Measurements from ENCODE around the gene CHCHD2. TPM values are rescaled to one million over a fixed set of nuclear protein-coding genes. Genes with fewer than 3 reads are reported as not detected.
"Not testable (repeated sequence)": the region's sequence is repeated elsewhere in the genome, so short reads cannot be mapped to it uniquely, and the experiment has no call there.

CHCHD2 gene
- total and polyA plus RNA-seq, 11 donors = 245 to 1,085 (median 412) TPM

DNA sequence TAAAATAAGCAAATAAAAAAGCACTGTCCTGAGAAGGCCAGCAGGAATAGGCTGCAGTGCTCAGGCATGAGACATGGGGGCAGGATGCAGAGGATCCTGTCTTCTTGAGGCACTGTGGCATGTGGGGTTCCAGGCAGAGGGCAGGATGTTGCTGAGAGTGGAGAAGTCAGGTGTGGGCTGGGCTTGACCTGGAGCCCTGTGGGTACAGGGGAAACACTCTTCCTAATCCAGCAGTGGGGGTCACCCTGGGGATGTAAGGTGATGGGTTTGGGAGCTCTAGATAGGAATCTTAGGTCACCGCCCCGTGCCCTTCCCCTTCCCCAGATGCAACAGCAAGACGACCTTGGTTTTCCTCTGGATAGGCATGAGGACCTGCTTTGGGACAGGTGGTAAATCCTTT is 28.6 kb downstream of the CHCHD2 start:
- H3K4me1 ChIP-seq = peaks cover 8 to 38% (median 29%) of the 10 kb centered on the region in 12 donors
- H3K9me3 ChIP-seq = no peaks in the 10 kb centered on the region
- no peak overlapping the region for H3K4me3 ChIP-seq
- no peak for ATAC-seq
- no peaks in the 10 kb centered on the region for H3K27me3 ChIP-seq
- WGBS, 4 donors = 80 to 98% (median 92%) methylated on average over 1 to 3 of the region's 3 CpGs
- peaks cover 0 to 34% (median 27%) of the 10 kb centered on the region in 9 donors for H3K36me3 ChIP-seq
- peak overlapping the region in 3 of 12 donors; percentile 23 to 88 (median 83) for H3K27ac ChIP-seq
- DNase-seq = no peak
- TF ChIP-seq POLR2A (IDR thresholded peaks at IDR 0.05) = no peak
- TF ChIP-seq, protein P1, sequence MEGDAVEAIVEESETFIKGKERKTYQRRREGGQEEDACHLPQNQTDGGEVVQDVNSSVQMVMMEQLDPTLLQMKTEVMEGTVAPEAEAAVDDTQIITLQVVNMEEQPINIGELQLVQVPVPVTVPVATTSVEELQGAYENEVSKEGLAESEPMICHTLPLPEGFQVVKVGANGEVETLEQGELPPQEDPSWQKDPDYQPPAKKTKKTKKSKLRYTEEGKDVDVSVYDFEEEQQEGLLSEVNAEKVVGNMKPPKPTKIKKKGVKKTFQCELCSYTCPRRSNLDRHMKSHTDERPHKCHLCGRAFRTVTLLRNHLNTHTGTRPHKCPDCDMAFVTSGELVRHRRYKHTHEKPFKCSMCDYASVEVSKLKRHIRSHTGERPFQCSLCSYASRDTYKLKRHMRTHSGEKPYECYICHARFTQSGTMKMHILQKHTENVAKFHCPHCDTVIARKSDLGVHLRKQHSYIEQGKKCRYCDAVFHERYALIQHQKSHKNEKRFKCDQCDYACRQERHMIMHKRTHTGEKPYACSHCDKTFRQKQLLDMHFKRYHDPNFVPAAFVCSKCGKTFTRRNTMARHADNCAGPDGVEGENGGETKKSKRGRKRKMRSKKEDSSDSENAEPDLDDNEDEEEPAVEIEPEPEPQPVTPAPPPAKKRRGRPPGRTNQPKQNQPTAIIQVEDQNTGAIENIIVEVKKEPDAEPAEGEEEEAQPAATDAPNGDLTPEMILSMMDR (IDR thresholded peaks at IDR 0.05) = no peak
- intact Hi-C loops (cut with DNase I) = loop anchor here in 6 of 10 donors (2.0 to 10.0 kb wide), 5 partner anchors 15 to 435 kb away; partner anchors contain the start of genes NIPSNAP2 (in 2 of the 6) and PHKG1 (in 1 of the 6)

DNA sequence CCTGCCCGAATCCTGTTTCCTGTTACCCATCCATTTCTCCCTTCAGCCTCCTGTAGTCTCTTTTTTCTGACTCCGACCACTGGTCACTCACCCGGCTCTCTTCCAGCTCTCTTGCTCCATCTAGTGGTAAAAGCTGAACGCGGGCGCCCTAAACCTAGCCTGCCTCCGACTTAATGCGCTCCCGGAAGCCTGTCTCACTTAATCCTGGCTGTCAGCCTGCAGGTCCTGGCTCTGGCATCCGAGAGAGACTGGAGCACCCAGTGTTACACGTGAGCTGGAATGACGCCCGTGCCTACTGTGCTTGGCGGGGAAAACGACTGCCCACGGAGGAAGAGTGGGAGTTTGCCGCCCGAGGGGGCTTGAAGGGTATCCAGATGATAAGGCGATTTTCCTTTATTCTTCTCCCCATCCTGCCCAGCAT is 31.9 kb downstream of the CHCHD2 start:
- peaks cover 0 to 59% (median 45%) of the 10 kb centered on the region in 9 donors for H3K36me3 ChIP-seq
- peak overlapping the region in 4 of 12 donors; percentile 4 to 71 (median 51) for H3K27ac ChIP-seq
- 9 to 14% (median 12%) methylated on average over 19 of the region's 19 CpGs for WGBS, 4 donors
- H3K4me1 ChIP-seq = peaks cover 5 to 18% (median 14%) of the 10 kb centered on the region in 12 donors
- intact Hi-C loops (cut with DNase I) = loop anchor here (1.0 to 10.0 kb wide), 9 partner anchors 67 to 434 kb away; partner anchors contain the start of gene NIPSNAP2 (in 2 of the 10)
- peak; percentile 84 to 94 (median 87) for DNase-seq
- TF ChIP-seq, protein P1 (IDR thresholded peaks at IDR 0.05) = peak; percentile 80 to 96 (median 94)
- peak in 1 of 2 donors; percentile 36 for TF ChIP-seq POLR2A (IDR thresholded peaks at IDR 0.05)
- peak; percentile 90 to 95 (median 94) for ATAC-seq
- H3K27me3 ChIP-seq = no peaks in the 10 kb centered on the region
- H3K4me3 ChIP-seq = no peak overlapping the region
- H3K9me3 ChIP-seq = no peaks in the 10 kb centered on the region

DNA sequence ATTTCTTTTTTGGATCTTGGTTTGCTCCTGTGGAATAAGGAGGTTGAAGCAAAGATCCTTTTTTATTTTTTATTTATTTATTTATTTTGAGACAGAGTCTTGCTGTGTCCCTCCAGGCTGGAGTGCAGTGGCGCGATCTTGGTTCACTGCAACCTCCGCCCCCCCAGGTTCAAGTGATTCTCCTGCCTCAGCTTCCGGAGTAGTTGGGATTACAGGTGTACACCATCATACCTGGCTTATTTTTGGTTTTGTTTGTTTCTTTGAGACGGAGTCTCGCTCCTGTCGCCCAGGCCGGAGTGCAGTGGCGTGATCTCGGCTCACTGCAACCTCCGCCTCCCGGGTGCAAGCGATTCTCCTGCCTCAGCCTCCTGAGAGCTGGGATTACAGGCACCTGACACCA is 39.9 kb downstream of the CHCHD2 start:
- not testable (repeated sequence) for DNase-seq, H3K4me3 ChIP-seq, H3K27me3 ChIP-seq, ATAC-seq, H3K9me3 ChIP-seq, H3K27ac ChIP-seq
- peaks cover 0 to 32% (median 11%) of the 10 kb centered on the region in 12 donors for H3K4me1 ChIP-seq
- WGBS, 4 donors = 95 to 99% (median 97%) methylated on average over 13 of the region's 13 CpGs
- intact Hi-C loops (cut with DNase I) = loop anchor here in 1 of 10 donors (10.0 kb wide), 1 partner anchor 172 kb away; no protein-coding TSS in a partner anchor
- H3K36me3 ChIP-seq = peaks cover 0 to 60% (median 51%) of the 10 kb centered on the region in 9 donors

DNA sequence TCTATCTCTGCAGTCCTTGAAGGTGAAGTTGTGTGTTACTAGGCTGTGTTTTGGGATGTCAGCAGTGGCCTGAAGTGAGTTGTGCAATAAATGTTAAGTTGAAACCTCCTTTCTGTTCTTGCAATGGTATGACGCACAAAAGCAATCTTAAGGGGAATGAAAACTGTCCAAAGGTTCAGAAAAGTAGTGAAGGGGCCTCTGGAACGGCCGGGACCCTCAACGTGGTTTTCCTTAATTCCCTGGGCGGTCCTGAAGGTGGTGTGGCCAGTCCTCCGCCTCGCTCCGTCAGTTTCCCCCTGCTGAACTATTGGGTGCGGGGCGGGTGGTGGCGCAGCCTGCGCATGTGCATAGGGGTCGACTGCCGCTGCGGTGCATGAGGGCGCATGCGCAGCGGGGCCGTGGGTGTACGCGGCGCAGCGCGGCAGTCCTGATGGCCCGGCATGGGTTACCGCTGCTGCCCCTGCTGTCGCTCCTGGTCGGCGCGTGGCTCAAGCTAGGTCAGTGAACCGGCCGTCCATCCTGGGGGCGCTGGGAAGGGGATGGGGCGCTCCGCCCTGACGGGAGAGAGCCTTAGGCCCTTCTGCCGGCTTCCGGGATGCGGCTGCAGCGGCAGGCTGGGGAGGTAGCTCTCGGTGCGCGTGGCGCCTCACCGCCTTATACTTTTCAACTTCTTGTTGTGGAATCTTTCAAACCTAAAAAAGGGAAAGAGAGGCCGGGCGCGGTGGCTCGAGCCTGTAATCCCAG is 42.2 kb downstream of the CHCHD2 start, which contains the start of gene SUMF2:
TSS of gene SUMF2 (plus strand) at position 405 of the 744 bp plus-strand sequence. CDS start at position 431, 26 bp downstream.
- 0 to 1% (median 1%) methylated on average over 13 to 49 of the region's 49 CpGs for WGBS, 4 donors
- Histone ChIP-seq H3K4me1 (peaks cover 0 to 32% (median 11%) of the 10 kb centered on the region in 12 donors), H3K36me3 (peaks cover 0 to 60% (median 51%) of the 10 kb centered on the region in 9 donors), H3K9me3 (no peaks in the 10 kb centered on the region), H3K27me3 (no peaks in the 10 kb centered on the region), H3K27ac (peak within 1 kb of the TSS; percentile 54 to 93 (median 90)), H3K4me3 (peak within 1 kb of the TSS; percentile 52 to 94 (median 76))
- peak; percentile 93 to 97 (median 95) for DNase-seq
- intact Hi-C loops (cut with DNase I) = loop anchor here in 3 of 10 donors (1.0 to 10.0 kb wide), 4 partner anchors 13 to 169 kb away; partner anchors contain the start of genes CCT6A (in 1 of the 3), NIPSNAP2 (in 1 of the 3) and PSPH (in 1 of the 3)
- TF ChIP-seq, protein P1 (IDR thresholded peaks at IDR 0.05) = peak in 10 of 12 donors; percentile 5 to 50 (median 31)
- TF ChIP-seq POLR2A (IDR thresholded peaks at IDR 0.05) = peak in 1 of 2 donors; percentile 83
- peak; percentile 99 to 100 (median 100) for ATAC-seq
